IMR-90 (cell line): ENCODE measurements around the gene RHO. TPM values are rescaled to one million over a fixed set of nuclear protein-coding genes. Genes with fewer than 3 reads are reported as not detected.

Experiments
- ATAC-seq: fragments of 200-7000 bp; cut with Tn5 transposase; 2 replicates; pipeline ENCODE4 v1.9.1; 2020; ENCODE audit warnings: low read depth, mild to moderate bottlenecking, moderate library complexity
- BruUV-seq: library from RNA; stranded (reverse); fragments of 400-500 nt; replicated peaks from 2 replicates; lab custom pipeline; 2021; lab: Mats Ljungman, UMichigan
- CTCF ChIA-PET: fragments of 300-600 bp; formaldehyde crosslinking; extraction: SDS; loops from one replicate; lab custom pipeline; 2021; ENCODE audit warnings: antibody characterized with exemption; lab: Yijun Ruan, JAX
- POLR2A ChIA-PET: fragments of 300-600 bp; sonication (Branson Sonifier 250); formaldehyde crosslinking; loops from one replicate; lab custom pipeline; 2022; ENCODE audit warnings: antibody characterized with exemption; ENCODE audit not compliant: unreplicated experiment; lab: Charles Lee
- DNase-seq: peaks from one replicate; pipeline ENCODE4 v3.0.0; 2013
- H2AFZ ChIP-seq: replicated peaks from 2 replicates; pipeline ENCODE3; 2013; ENCODE audit warnings: low read length, mild to moderate bottlenecking; ENCODE audit not compliant: poor library complexity
- H2AK5ac ChIP-seq: 2 replicates; pipeline ENCODE4 v1.6.1; 2013; ENCODE audit warnings: low read depth, low read length, inconsistent platforms
- H2AK9ac ChIP-seq: replicated peaks from 2 replicates; pipeline ENCODE3; 2013; ENCODE audit warnings: mild to moderate bottlenecking, low read depth, low read length, moderate library complexity; ENCODE audit not compliant: poor library complexity
- H2BK120ac ChIP-seq: 2 replicates; pipeline ENCODE4 v1.6.1; 2013; ENCODE audit warnings: low read depth, low read length, inconsistent platforms
- H2BK15ac ChIP-seq: 3 replicates; pipeline ENCODE4 v1.6.1; 2013; ENCODE audit warnings: low read depth, low read length, inconsistent platforms
- H2BK20ac ChIP-seq: 2 replicates; pipeline ENCODE4 v1.6.1; 2013; ENCODE audit warnings: low read depth, mild to moderate bottlenecking, inconsistent platforms, low read length, moderate library complexity
- H2BK5ac ChIP-seq: 2 replicates; pipeline ENCODE4 v1.6.1; 2013; ENCODE audit warnings: mild to moderate bottlenecking, low read depth, low read length, inconsistent platforms; ENCODE audit not compliant: poor library complexity, severe bottlenecking
- H3K14ac ChIP-seq: replicated peaks from 2 replicates; pipeline ENCODE4 v1.6.1; 2013; ENCODE audit warnings: low read depth, low read length, inconsistent platforms
- H3K18ac ChIP-seq: 2 replicates; pipeline ENCODE4 v1.6.1; 2013; ENCODE audit warnings: low read depth, low read length, control low read depth
- H3K23ac ChIP-seq: 2 replicates; pipeline ENCODE4 v1.6.1; 2013; ENCODE audit warnings: low read depth, low read length, inconsistent platforms
- H3K27ac ChIP-seq: 2 replicates; pipeline ENCODE4 v1.5.1; 2013; ENCODE audit warnings: mild to moderate bottlenecking, control low read depth, low read length; ENCODE audit not compliant: insufficient read depth
- H3K27me3 ChIP-seq: 2 replicates; pipeline ENCODE4 v1.6.1; 2013; ENCODE audit warnings: low read length; ENCODE audit not compliant: control insufficient read depth, insufficient read depth
- H3K36me3 ChIP-seq: 2 replicates; pipeline ENCODE4 v1.6.1; 2013; ENCODE audit warnings: low read length, mixed read lengths; ENCODE audit not compliant: control insufficient read depth, insufficient read depth
- H3K4ac ChIP-seq: 2 replicates; pipeline ENCODE4 v1.6.1; 2013; ENCODE audit warnings: low read depth, low read length, inconsistent platforms
- H3K4me1 ChIP-seq: 2 replicates; pipeline ENCODE4 v1.6.1; 2013; ENCODE audit warnings: low read length, mixed read lengths; ENCODE audit not compliant: control insufficient read depth, insufficient read depth
- H3K4me2 ChIP-seq: 2 replicates; pipeline ENCODE4 v1.6.1; 2013; ENCODE audit warnings: low read depth, mild to moderate bottlenecking, control low read depth, low read length, moderate library complexity
- H3K4me3 ChIP-seq: 2 replicates; pipeline ENCODE4 v1.5.1; 2013; ENCODE audit warnings: low read depth, mild to moderate bottlenecking, control low read depth, low read length, moderate library complexity; ENCODE audit not compliant: insufficient read depth
- H3K56ac ChIP-seq: 2 replicates; pipeline ENCODE4 v1.6.1; 2013; ENCODE audit warnings: low read length, inconsistent platforms; ENCODE audit not compliant: insufficient read depth; ENCODE audit errors: extremely low read depth
- H3K79me1 ChIP-seq, 2 experiments: 2 replicates each; pipeline ENCODE4 v1.6.1; 2013; ENCODE audit warnings: low read length in 2 of 2, inconsistent platforms in 1 of 2, low read depth in 1 of 2
- H3K9ac ChIP-seq: 2 replicates; pipeline ENCODE4 v1.6.1; 2013; ENCODE audit warnings: low read depth, low read length, control low read depth
- H3K9me1 ChIP-seq: 2 replicates; pipeline ENCODE4 v1.6.1; 2013; ENCODE audit warnings: low read length, inconsistent platforms; ENCODE audit not compliant: insufficient read depth
- H3K9me3 ChIP-seq: 2 replicates; pipeline ENCODE4 v1.6.1; 2013; ENCODE audit warnings: low read length; ENCODE audit not compliant: control insufficient read depth, insufficient read depth
- H4K20me1 ChIP-seq: 2 replicates; pipeline ENCODE4 v1.6.1; 2013; ENCODE audit warnings: low read length, inconsistent platforms; ENCODE audit not compliant: insufficient read depth
- H4K5ac ChIP-seq: 2 replicates; pipeline ENCODE4 v1.6.1; 2013; ENCODE audit warnings: mild to moderate bottlenecking, low read depth, low read length, control low read depth
- H4K8ac ChIP-seq, 2 experiments: 2 replicates each; pipeline ENCODE4 v1.6.1; 2013; ENCODE audit warnings: low read depth in 2 of 2, low read length in 2 of 2, control low read depth in 1 of 2, inconsistent platforms in 1 of 2
- H4K91ac ChIP-seq: 2 replicates; pipeline ENCODE4 v1.6.1; 2013; ENCODE audit warnings: low read depth, low read length, inconsistent platforms; ENCODE audit not compliant: insufficient read depth
- BHLHE40 ChIP-seq: fragments of 150-350 bp; IDR thresholded peaks from 2 replicates; pipeline ENCODE4 v1.6.1; 2016; ENCODE audit warnings: mild to moderate bottlenecking, low read depth, low read length
- CEBPB ChIP-seq: IDR thresholded peaks from 2 replicates; pipeline ENCODE4 v1.6.1; 2012; ENCODE audit warnings: low read depth, low read length, improper control_type of control experiment
- CHD1 ChIP-seq: IDR thresholded peaks from 2 replicates; pipeline ENCODE4 v1.6.1; 2012; ENCODE audit warnings: low read depth, low read length, improper control_type of control experiment
- FOS ChIP-seq: fragments of 150-350 bp; IDR thresholded peaks from 2 replicates; pipeline ENCODE4 v1.6.1; 2016; ENCODE audit warnings: low read depth, low read length
- MXI1 ChIP-seq: IDR thresholded peaks from 2 replicates; pipeline ENCODE4 v1.6.1; 2012; ENCODE audit warnings: low read depth, mild to moderate bottlenecking, low read length, moderate library complexity, borderline replicate concordance
- NFE2L2 ChIP-seq: fragments of 150-350 bp; IDR thresholded peaks from 2 replicates; pipeline ENCODE4 v1.6.1; 2016; ENCODE audit warnings: low read depth, mild to moderate bottlenecking, low read length
- POLR2A ChIP-seq: IDR thresholded peaks from 2 replicates; pipeline ENCODE4 v1.6.1; 2012; ENCODE audit warnings: mild to moderate bottlenecking, low read depth, low read length
- RAD21 ChIP-seq: IDR thresholded peaks from 2 replicates; pipeline ENCODE4 v1.6.1; 2012; ENCODE audit warnings: low read length, improper control_type of control experiment
- RFX5 ChIP-seq: IDR thresholded peaks from 2 replicates; pipeline ENCODE4 v1.8.0; 2012; ENCODE audit warnings: low read depth, mild to moderate bottlenecking, low read length, moderate library complexity
- SMC3 ChIP-seq: fragments of 150-350 bp; IDR thresholded peaks from 2 replicates; pipeline ENCODE4 v1.6.1; 2016; ENCODE audit warnings: low read depth, mild to moderate bottlenecking, antibody characterized with exemption, low read length, moderate library complexity
- WGBS, 2 experiments: methylation state at CpG; one replicate each; pipeline versions ENCODE4 v1.1.5 to v1.1.7; 2013; ENCODE audit warnings: missing lambda C conversion rate in 2 of 2; ENCODE audit not compliant: insufficient read length in 1 of 2; ENCODE audit errors: extremely low coverage in 2 of 2; 5-methylcytosine and 5-hydroxymethylcytosine counted together
- dilution Hi-C: fragments of 300-500 bp; cut with HindIII; formaldehyde crosslinking; loops from one replicate; pipeline ENCODE4 v1.14.3; 2018; ENCODE audit warnings: low sequenced_read_pairs; ENCODE audit not compliant: unreplicated experiment
- in situ Hi-C: fragments of 300-500 bp; cut with MboI; formaldehyde crosslinking; loops from 3 replicates; pipeline ENCODE4 v1.14.3; 2019; ENCODE audit warnings: low sequenced_read_pairs, inconsistent platforms, mixed read lengths
- intact Hi-C: fragments of 100-400 bp; cut with micrococcal nuclease; formaldehyde crosslinking; loops from 2 replicates; pipeline ENCODE4 v1.10.0; 2022
- polyA plus RNA-seq, 3 experiments: library from polyadenylated mRNA; depleted of rRNA; stranded (reverse); fragments of >200 nt; gene quantifications; 2 replicates each; pipeline ENCODE4 v1.2.3, GENCODE V29; 2012; ENCODE audit warnings: low replicate concordance in 1 of 3
- total RNA-seq: library from RNA; depleted of rRNA; stranded (reverse); fragments of >200 nt; gene quantifications from 2 replicates; pipeline ENCODE4 v1.2.3, GENCODE V29; 2012
- TF ChIP-seq, protein P1 (sequence below): fragments of 150-350 bp; IDR thresholded peaks from 2 replicates; pipeline ENCODE4 v1.6.1; 2016; ENCODE audit warnings: low read depth, mild to moderate bottlenecking, low read length, moderate library complexity, borderline replicate concordance
- TF ChIP-seq, protein P2 (sequence below): fragments of 150-350 bp; IDR thresholded peaks from 2 replicates; pipeline ENCODE4 v1.6.1; 2017; ENCODE audit warnings: mild to moderate bottlenecking, antibody characterized with exemption, low read length, low read depth
- TF ChIP-seq, protein P3 (sequence below): conservative IDR thresholded peaks from 2 replicates; pipeline ENCODE4 v1.5.1; 2012; ENCODE audit warnings: mild to moderate bottlenecking, low read depth, low read length, improper control_type of control experiment

The RHO gene
- total and polyA plus RNA-seq, 2 of the 4 experiments (the other 2 are of a cell fraction): not detected

DNA sequence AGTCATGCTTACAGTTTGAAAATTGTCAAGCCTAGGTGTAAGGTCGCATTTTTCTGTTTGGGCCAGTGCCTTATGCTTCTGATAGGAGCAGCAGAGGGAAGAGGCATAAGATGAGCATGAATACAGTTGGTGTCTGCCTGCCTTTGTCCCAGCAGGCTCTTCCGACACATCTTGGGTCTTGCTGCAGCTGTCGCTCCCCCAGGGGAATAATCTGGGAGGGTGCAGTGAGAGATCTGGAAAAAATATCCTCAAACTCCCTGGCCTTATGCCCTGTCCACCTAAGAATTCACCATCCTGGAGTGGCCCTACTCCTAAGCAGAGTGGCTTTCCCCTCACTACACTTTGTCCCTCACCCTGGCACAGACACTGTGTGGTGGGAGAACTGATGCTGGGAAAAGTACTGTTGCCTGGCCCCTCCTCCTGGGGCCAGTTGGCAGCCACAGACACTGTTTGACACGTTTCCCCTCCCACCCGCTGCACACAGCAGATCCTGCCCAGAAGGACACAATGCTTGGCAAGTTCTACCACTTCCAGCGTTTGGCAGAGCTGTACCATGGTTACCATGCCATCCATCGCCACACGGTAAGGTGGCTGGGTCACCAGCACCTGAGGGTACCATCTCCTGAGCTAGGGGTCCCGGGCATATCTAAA, 21.1 kb upstream of the RHO start:
- no peak overlapping the region for H2BK5ac ChIP-seq
- ATAC-seq: no peak

More for the DNA sequence above, 21.1 kb upstream of the RHO start:
- Histone ChIP-seq H3K9ac (no peak overlapping the region), H4K8ac (no peak overlapping the region), H3K14ac (no peak overlapping the region), H3K18ac (no peak overlapping the region), H2AFZ (no peak overlapping the region), H2BK120ac (no peak overlapping the region), H2BK20ac (no peak overlapping the region), H3K36me3 (peaks cover 8% of the 10 kb centered on the region), H3K9me3 (no peaks in the 10 kb centered on the region), H4K5ac (no peak overlapping the region), H3K56ac (no peak overlapping the region), H3K9me1 (peaks cover 8% of the 10 kb centered on the region; the same call in 1 of the 2 replicates), H4K20me1 (no peaks in the 10 kb centered on the region), H3K27ac (no peak overlapping the region), H3K23ac (no peak overlapping the region), H3K27me3 (no peaks in the 10 kb centered on the region), H2AK5ac (no peak overlapping the region), H3K4me3 (no peak overlapping the region), H3K4me2 (no peak overlapping the region), H2AK9ac (no peak overlapping the region), H4K91ac (no peak overlapping the region), H3K79me1 (no peaks in the 10 kb centered on the region), H3K4ac (no peak overlapping the region), H3K4me1 (no peaks in the 10 kb centered on the region), H2BK15ac (no peak overlapping the region)
- POLR2A ChIA-PET: no interaction called here
- 57% methylated on average over 1 of the region's 9 CpGs; no CpG with 5 or more reads in 1 of the 2 experiments for WGBS, 2 experiments
- dilution Hi-C loops: no loop called here
- TF ChIP-seq CHD1: no peak
- TF ChIP-seq MXI1: no peak
- no peak for TF ChIP-seq POLR2A
- no peak for TF ChIP-seq CEBPB
- TF ChIP-seq, protein P1, sequence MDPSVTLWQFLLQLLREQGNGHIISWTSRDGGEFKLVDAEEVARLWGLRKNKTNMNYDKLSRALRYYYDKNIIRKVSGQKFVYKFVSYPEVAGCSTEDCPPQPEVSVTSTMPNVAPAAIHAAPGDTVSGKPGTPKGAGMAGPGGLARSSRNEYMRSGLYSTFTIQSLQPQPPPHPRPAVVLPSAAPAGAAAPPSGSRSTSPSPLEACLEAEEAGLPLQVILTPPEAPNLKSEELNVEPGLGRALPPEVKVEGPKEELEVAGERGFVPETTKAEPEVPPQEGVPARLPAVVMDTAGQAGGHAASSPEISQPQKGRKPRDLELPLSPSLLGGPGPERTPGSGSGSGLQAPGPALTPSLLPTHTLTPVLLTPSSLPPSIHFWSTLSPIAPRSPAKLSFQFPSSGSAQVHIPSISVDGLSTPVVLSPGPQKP: no peak
- TF ChIP-seq, protein P2, sequence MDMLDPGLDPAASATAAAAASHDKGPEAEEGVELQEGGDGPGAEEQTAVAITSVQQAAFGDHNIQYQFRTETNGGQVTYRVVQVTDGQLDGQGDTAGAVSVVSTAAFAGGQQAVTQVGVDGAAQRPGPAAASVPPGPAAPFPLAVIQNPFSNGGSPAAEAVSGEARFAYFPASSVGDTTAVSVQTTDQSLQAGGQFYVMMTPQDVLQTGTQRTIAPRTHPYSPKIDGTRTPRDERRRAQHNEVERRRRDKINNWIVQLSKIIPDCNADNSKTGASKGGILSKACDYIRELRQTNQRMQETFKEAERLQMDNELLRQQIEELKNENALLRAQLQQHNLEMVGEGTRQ: no peak
- TF ChIP-seq FOS: no peak
- TF ChIP-seq SMC3: no peak
- no peak for TF ChIP-seq RFX5
- TF ChIP-seq, protein P3, sequence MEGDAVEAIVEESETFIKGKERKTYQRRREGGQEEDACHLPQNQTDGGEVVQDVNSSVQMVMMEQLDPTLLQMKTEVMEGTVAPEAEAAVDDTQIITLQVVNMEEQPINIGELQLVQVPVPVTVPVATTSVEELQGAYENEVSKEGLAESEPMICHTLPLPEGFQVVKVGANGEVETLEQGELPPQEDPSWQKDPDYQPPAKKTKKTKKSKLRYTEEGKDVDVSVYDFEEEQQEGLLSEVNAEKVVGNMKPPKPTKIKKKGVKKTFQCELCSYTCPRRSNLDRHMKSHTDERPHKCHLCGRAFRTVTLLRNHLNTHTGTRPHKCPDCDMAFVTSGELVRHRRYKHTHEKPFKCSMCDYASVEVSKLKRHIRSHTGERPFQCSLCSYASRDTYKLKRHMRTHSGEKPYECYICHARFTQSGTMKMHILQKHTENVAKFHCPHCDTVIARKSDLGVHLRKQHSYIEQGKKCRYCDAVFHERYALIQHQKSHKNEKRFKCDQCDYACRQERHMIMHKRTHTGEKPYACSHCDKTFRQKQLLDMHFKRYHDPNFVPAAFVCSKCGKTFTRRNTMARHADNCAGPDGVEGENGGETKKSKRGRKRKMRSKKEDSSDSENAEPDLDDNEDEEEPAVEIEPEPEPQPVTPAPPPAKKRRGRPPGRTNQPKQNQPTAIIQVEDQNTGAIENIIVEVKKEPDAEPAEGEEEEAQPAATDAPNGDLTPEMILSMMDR: no peak
- no peak for TF ChIP-seq NFE2L2
- no peak for TF ChIP-seq BHLHE40
- no peak for TF ChIP-seq RAD21
- CTCF ChIA-PET: no interaction called here
- no TSS peak for BruUV-seq
- DNase-seq: no peak
- intact Hi-C loops: no loop called here
- in situ Hi-C loops: no loop called here
